AG04450 (cell line): ENCODE data around the gene ZCCHC8. TPM values are rescaled to one million over a fixed set of nuclear protein-coding genes. Genes with fewer than 3 reads are reported as not detected.

ENCODE experiments used
- CTCF ChIA-PET: fragments of 300-600, 350-600 bp; formaldehyde crosslinking; extraction: SDS; loops from one replicate; lab custom pipeline; 2022; ENCODE audit warnings: antibody characterized with exemption, inconsistent platforms; lab: Charles Lee
- POLR2A ChIA-PET: fragments of 350-600 bp; formaldehyde crosslinking; extraction: SDS; loops from one replicate; lab custom pipeline; 2021; ENCODE audit warnings: antibody characterized with exemption, inconsistent platforms; lab: Yijun Ruan, JAX
- DNase-seq: peaks from one replicate; pipeline ENCODE4 v3.0.0-alpha.2; 2011; ENCODE audit warnings: low read depth, low spot score
- H3K27ac ChIP-seq: one replicate; pipeline ENCODE4 v1.5.1; 2012; ENCODE audit warnings: low read depth, low read length, control low read depth
- H3K27me3 ChIP-seq: one replicate; pipeline ENCODE4 v1.6.0; 2012; ENCODE audit warnings: low read length; ENCODE audit not compliant: control insufficient read depth, insufficient read depth
- H3K4me3 ChIP-seq: 2 replicates; pipeline ENCODE4 v1.5.1; 2011; ENCODE audit warnings: mild to moderate bottlenecking, low read depth, low read length, control low read depth
- H3K9me3 ChIP-seq: 2 replicates; pipeline ENCODE4 v1.5.1; 2012; ENCODE audit warnings: low read length; ENCODE audit not compliant: control insufficient read depth, insufficient read depth
- polyA plus RNA-seq: library from polyadenylated mRNA; depleted of rRNA; stranded (reverse); fragments of >200 nt; gene quantifications from 2 replicates; pipeline ENCODE4 v1.2.3, GENCODE V29; 2011
- TF ChIP-seq, protein P1 (sequence below): IDR thresholded peaks from 2 replicates; pipeline ENCODE4 v1.5.1; 2011; ENCODE audit warnings: low read depth, low read length, control low read depth, inconsistent platforms

ZCCHC8 gene
- polyA plus RNA-seq, 1 experiment: 16.6 TPM

DNA sequence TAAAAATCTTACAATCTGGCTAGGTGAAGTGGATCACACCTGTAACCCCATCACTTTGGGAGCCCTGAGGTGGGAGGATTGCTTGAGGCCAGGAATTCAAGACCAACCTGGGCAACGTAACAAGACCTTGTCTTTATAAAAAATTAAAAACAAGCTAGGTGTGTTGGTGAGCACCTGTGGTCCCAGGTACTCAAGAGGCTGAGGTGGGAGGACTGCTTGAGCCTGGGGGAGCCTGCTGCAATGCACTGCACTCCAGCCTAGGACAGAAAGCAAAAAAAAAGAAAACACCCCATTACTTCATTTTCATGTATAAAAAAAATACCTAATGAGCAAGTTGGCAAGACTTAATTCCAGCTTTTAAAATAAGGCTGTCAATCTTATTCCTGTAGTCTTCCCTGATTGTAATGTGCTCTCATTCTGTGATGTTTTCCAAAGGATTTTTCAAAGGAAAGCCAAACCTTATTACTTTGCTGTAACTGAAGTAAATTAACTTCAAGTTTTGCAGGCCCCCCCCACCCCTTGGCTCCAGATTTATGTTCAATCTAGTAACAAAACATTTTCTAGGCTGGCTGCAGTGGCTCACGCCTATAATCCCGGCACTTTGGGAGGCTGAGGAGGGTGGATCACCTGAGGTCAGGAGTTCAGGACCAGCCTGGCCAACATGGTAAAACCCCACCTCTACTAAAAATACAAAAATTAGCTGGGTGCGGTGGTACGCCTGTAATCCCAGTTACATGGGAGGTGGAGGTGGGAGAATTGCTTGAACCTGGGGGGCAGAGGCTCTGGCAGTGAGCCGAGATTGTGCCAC, 3.3 kb upstream of the ZCCHC8 start:
- CTCF ChIA-PET: no interaction called here
- Histone ChIP-seq H3K4me3 (no peak overlapping the region), H3K27ac (no peak overlapping the region), H3K9me3 (no peaks in the 10 kb centered on the region), H3K27me3 (no peaks in the 10 kb centered on the region)
- TF ChIP-seq, protein P1, sequence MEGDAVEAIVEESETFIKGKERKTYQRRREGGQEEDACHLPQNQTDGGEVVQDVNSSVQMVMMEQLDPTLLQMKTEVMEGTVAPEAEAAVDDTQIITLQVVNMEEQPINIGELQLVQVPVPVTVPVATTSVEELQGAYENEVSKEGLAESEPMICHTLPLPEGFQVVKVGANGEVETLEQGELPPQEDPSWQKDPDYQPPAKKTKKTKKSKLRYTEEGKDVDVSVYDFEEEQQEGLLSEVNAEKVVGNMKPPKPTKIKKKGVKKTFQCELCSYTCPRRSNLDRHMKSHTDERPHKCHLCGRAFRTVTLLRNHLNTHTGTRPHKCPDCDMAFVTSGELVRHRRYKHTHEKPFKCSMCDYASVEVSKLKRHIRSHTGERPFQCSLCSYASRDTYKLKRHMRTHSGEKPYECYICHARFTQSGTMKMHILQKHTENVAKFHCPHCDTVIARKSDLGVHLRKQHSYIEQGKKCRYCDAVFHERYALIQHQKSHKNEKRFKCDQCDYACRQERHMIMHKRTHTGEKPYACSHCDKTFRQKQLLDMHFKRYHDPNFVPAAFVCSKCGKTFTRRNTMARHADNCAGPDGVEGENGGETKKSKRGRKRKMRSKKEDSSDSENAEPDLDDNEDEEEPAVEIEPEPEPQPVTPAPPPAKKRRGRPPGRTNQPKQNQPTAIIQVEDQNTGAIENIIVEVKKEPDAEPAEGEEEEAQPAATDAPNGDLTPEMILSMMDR: no peak
- no peak for DNase-seq
- POLR2A ChIA-PET: interaction anchor here (1.0 to 1.2 kb wide), 2 partner anchors 14 to 104 kb away, joined by 3 to 4 read pairs; no protein-coding TSS in a partner anchor

DNA sequence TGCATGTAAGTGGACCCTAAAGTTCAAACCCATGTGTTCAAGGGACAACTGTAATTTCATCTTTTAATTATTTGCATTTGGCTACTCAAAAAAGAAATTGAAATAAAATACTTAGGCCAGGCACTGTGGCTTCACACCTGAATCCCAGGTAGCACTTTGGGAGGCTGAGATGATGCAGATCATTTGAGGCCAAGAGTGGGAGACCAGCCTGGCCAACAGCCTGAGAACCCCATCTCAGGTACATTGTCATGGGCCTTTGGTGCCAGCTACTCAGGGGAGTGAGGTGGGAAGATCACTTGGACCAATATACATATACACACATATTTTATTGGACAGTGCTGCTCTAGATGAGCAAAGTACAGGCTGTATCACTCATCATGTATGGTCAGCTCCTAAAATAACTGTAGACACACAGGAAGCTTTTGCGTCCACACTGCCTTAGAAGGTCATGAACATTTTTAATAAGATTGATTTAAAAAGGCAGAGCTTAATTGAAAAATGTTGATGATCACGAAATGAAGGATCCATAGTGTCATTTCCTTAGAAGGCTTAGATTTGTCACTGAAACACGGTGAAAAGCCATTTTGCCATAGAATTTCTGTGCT, 2.5 kb upstream of the ZCCHC8 start:
- POLR2A ChIA-PET: interaction anchor here (1.2 kb wide), 1 partner anchor 103 kb away, joined by 3 read pairs; no protein-coding TSS in a partner anchor
- DNase-seq: no peak
- CTCF ChIA-PET: interaction anchor here (0.6 kb wide), 1 partner anchor 262 kb away, joined by 3 read pairs; no protein-coding TSS in a partner anchor
- no peaks in the 10 kb centered on the region for H3K27me3 ChIP-seq
- TF ChIP-seq, protein P1: no peak
- no peaks in the 10 kb centered on the region for H3K9me3 ChIP-seq
- no peak overlapping the region for H3K27ac ChIP-seq
- H3K4me3 ChIP-seq: no peak overlapping the region

DNA sequence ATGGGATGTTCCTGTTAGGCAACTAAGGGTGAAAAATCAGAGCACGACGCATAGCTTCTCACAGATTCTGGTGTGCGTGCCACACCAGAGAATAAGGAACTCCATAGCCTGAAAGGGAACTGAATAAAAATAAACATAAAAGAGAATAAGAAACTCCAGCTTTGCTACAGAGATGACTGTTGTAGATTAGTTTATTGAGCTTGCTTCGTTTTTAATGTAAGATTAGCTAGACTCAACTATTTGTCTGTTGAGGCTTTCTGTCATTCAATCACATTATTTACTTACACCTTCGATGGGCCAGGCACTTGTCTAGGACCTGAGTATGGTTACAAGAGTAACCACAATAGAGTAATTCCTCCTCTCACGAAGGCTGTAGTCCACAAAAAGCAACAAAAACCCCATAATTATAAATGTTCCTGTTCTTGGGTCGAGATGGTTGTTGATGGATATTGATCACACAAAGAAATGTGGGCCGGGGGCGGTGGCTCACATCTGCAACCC, 807 bp upstream of the ZCCHC8 start:
- Histone ChIP-seq H3K27ac (peak overlapping the region; percentile 57), H3K9me3 (no peaks in the 10 kb centered on the region), H3K4me3 (peak overlapping the region; percentile 48; the same call in 1 of the 2 replicates), H3K27me3 (no peaks in the 10 kb centered on the region)
- TF ChIP-seq, protein P1: no peak
- no peak for DNase-seq
- CTCF ChIA-PET: interaction anchor here (1.4 to 4.7 kb wide), 3 partner anchors 12 to 146 kb away, joined by 3 to 26 read pairs (median 7); no protein-coding TSS in a partner anchor
- POLR2A ChIA-PET: interaction anchor here (1.2 to 1.9 kb wide), 5 partner anchors 12 to 102 kb away, joined by 5 to 24 read pairs (median 15); partner anchors contain the start of genes KNTC1 and RSRC2

DNA sequence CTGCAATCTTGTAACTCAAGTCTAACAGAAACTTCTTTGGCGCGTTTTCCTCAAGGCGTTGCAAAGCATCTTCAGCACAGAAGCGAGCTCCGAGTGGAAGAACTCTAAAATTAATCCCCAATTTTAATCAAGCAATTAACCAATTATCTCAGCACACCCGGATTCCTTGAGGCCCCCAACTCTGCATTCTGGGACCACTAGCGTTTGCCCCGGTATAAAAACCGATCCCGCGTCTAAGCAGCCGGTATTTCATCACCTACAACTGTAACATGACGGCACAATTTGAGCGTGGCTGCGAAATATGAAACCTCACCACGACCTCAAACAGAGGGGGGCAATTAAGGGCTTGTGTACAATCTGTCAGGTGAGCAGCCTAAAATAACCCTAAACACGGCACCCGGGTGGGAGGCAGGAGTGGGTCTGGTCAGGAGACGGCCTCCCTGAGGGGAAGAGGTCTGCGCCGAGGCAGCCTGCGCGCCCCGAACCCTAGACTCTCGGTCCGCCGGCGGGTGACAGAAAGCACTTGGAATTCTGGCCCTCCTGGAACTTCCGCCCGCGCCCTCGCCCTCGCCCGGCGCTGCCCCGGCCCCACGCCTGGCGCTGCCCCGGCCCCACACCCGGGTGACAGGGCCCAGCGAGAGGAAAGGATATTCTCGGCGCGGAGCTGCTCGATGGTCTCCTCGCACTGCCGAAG, 594 bp downstream of the ZCCHC8 start:
- no peak for DNase-seq
- Histone ChIP-seq H3K4me3 (peak overlapping the region; percentile 85), H3K9me3 (no peaks in the 10 kb centered on the region), H3K27me3 (no peaks in the 10 kb centered on the region), H3K27ac (peak overlapping the region; percentile 97)
- ChIA-PET CTCF (interaction anchor here (0.6 to 4.7 kb wide), 4 partner anchors 11 to 144 kb away, joined by 3 to 26 read pairs (median 5); no protein-coding TSS in a partner anchor), POLR2A (interaction anchor here (0.7 to 1.9 kb wide), 12 partner anchors 11 to 274 kb away, joined by 3 to 24 read pairs (median 6); partner anchors contain the start of genes CLIP1, DIABLO, KNTC1 and RSRC2)
- TF ChIP-seq, protein P1: no peak
